Activated CD4-positive, alpha-beta T cell treated with anti-CD3 and anti-CD28 coated beads, Interleukin-2, amount 50 U/mL, for 4 hours (primary cell): ENCODE measurements around the gene BTF3.

Source experiments
- DNase-seq, 2 experiments: peaks; one replicate each; pipeline ENCODE4 v3.0.0-alpha.2; 2020

The BTF3 gene

DNA sequence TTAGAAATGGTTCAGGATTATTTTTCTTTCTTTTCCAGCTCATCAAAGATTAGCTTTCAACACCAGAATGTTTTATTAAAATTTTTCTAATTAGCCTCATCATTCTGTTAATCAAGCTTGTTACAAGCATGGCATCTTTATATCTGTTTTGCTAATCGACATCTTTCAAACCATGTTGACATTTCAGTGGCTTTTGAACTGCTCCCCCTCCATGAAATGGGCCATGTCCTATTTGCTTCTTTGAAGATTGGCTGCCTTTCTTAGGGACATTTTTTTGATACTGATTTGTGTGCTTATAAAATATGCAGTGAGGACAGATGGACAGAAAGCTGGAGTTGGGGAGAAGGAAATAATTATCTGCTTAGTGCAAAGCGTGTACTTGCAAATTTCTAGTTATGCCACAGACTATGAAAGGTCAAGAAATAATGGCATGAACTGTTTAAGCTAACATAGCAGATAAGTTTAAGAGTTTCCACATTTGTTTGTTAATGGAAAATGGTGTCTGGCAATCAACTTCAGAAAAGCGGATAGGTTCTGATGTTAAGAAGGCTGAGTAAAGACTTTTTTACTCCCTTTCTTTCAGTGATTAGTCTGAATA, 27.5 kb downstream of the BTF3 start:
- DNase-seq: no peak

- DNase-seq: no peak
Measured at GRCh38 chr5:73528248-73528647, 30.0 kb downstream of the BTF3 start.

DNA sequence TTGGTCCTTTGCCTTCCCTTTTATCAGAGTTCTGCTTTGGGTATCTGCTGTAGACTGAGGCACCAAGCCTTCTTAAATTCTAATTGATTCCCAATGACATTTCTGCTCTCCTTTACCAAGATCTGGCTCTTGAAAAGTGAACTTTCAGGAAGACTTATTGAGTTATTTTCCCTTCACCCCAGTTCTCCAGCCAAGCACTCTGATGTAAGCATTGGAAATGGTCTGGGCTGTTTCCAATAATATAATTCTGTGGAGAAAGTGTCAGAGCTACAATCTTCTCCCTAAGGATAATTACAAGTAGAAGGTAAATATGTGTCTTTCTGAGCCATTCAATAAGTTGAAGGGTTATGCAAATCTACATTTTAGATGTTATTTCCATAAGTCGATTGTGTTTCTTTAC, 30.8 kb downstream of the BTF3 start:
- DNase-seq: no peak

- DNase-seq: no peak
Measured at GRCh38 chr5:73531356-73531755, 33.1 kb downstream of the BTF3 start.

- DNase-seq: no peak
Measured at GRCh38 chr5:73532195-73532594, 34.0 kb downstream of the BTF3 start.

DNA sequence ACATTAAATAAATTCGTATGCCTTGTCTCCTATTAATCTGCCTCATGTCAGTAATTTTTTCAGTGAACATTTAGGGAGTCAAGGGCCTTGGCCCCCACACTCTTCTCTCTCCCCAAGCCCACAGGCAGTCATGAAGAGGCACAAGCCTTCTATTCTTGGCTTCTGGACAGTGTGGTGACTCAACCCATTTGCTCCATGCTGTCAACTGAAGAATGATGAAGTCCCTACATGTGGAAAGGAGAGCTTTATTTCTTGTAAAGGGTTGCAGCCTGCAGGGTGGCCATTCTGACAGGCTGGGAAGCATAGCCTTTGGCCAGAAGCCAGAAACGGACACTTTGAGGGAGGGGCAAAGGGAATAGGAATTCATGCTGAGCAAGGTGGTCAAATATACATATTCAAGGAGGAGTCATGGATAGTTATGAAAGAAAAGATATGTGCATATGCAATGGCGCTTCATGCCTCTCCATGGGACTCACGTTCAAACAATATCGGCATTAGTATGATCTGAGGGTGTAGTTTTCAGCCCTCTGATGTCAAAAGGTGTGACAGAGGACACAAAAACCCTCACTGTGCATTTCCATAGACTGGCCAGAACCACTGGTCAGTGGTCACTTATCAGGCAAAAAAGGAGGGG, 35.9 kb downstream of the BTF3 start:
- no peak for DNase-seq

DNA sequence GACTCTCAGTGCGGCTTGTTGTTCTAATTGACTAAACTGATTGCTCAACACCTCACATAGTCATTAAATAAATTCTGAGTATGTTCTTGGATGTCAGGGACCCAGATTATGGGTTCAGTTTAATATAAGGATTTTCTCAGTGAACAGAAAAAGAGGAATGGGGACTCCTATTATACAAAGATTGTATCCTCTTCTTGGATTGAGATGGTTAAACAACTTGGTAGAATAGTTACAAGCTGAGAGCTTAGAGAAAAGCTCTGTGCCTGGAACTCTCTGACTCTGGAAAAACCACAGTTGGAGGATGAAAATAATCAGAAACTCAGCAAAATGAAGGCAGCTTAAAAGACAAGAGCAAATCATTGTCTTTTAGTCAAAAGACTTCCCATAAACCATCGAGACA, 36.7 kb downstream of the BTF3 start:
- no peak for DNase-seq

GRCh38 chr5:73539730-73540129, 41.5 kb downstream of the BTF3 start:
- no peak for DNase-seq

DNA sequence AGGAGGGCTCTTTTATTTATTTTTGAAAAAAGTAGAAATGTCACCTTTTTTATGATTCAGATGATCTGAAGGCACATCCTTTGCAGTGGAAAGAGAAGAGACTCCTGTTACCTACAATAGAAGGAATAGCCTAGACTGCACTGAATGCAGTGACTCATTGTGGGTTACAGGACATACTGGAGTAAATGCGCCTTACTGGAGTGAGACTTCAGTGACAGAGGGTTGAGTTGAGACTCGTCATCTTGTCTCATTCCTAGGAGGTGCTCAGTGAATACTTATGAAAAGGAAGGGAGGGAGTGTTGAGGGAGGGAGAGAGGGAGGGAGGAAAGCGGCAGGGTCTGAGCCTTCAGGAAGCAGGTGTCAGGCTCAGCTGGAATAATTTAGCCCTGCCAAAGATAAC, 42.0 kb downstream of the BTF3 start:
- DNase-seq: no peak

DNA sequence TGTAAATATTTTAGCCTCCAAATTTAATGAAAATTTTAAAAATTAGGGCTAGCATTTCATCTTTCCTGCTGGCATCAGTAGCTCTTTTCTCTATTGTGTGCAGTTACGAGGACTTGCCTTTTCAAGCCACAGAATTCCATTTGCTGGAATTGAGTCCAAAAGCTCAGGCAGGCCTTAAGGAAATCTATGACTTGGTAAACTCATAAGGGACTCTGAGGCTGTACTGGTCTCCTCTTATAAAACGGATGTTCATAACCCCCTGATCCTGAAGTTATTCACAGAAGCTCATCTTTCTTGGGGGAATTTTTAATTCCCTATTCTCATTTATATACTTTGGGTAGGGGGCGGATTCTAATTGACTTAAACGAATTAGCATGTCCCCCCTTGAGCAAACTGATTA, 43.8 kb downstream of the BTF3 start:
- no peak for DNase-seq

DNA sequence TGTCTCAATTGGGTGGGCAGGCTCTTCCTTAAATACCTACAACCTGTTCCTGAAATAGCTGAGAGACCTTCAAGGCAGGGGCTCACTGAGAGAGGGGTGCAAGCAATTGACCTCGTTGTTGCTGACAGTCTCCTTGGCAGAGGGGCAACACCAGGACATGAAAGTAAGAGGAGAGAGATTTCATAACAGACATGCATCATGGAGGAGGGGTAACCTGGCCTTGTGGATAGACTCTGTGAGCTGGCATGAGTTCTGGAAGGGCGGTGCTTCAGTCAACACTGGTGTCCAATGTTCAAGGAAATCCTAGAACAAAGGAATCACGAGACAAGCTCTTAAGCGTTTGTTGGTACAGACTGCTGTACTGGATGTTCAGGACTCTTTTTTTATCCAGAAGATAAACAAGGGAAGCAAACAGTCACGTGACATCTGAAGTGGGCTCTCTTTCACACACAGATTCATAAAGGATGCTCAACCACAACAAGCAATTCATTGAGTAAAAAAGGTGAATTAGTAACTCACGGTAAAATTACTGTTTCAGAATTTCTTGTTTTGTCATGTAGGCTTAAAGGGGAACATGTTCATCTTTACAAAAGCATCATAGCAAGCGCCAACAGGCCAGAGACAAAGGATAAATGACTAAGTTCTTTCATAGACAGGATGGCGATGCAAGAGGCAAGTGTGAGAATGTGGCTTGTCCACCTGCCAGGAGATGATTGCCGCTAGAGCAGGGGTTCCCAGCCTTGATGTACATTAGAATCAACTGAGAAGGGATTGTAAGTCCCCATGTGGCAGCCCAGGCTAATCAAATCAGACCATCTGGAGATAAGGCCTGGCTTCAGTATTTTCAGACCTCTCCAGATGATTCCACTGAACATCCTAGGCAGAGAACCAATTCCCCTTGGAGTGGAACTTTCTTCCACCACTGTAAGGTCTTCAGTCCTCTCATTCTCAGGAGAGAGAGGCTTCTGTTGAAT, 46.5 kb downstream of the BTF3 start:
- no peak for DNase-seq

GRCh38 chr5:73545403-73545779, 47.1 kb downstream of the BTF3 start:
- no peak for DNase-seq

- DNase-seq: no peak
Measured at GRCh38 chr5:73550016-73550415, 51.8 kb downstream of the BTF3 start.

DNA sequence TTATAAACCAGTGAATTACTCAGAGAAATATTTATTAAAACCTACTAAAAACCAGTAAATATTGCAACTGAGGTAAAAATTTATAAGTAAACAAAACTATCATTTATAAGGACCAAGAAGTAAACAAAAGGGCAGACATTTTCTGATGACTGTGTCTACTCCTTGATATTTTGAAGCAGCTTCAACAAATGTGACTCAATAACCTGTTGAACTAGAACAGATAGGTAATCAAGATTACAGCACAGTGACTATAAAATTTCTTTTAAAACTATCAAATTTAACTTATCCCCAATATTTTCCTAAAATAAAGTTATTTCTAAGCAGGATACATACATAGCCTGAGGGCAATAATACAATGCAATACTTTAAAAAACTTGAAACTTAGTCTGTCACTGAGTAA, 54.4 kb downstream of the BTF3 start:
- no peak for DNase-seq
